AG10803 (cell line): ENCODE data around the gene UQCRC2.

ENCODE experiments used
- DNase-seq: peaks from one replicate; pipeline ENCODE4 v3.0.0; 2010; ENCODE audit warnings: low read depth
- H3K4me3 ChIP-seq: 2 replicates; pipeline ENCODE4 v1.5.1; 2011; ENCODE audit warnings: mild to moderate bottlenecking, low read length, control low read depth
- CTCF ChIP-seq: conservative IDR thresholded peaks from 2 replicates; pipeline ENCODE4 v1.5.1; 2011; ENCODE audit warnings: mild to moderate bottlenecking, low read length, control low read depth, inconsistent platforms

The UQCRC2 gene

GRCh38 chr16:21962475-21962874 is 9.3 kb downstream of the UQCRC2 start:
- no peak for DNase-seq
- H3K4me3 ChIP-seq, result no peak overlapping the region
- no peak for TF ChIP-seq CTCF

- TF ChIP-seq CTCF, result no peak
- no peak for DNase-seq
- no peak overlapping the region for H3K4me3 ChIP-seq
These were observed 10.7 kb downstream of the UQCRC2 start for GRCh38 chr16:21963887-21964286.

- no peak for TF ChIP-seq CTCF
- no peak for DNase-seq
These were observed 11.2 kb downstream of the UQCRC2 start for GRCh38 chr16:21964353-21964752.

GRCh38 chr16:21971856-21972255 is 18.7 kb downstream of the UQCRC2 start:
- DNase-seq, result no peak
- H3K4me3 ChIP-seq, result no peak overlapping the region
- TF ChIP-seq CTCF, result no peak

More at GRCh38 chr16:21964353-21964752, 11.2 kb downstream of the UQCRC2 start:
- H3K4me3 ChIP-seq, result no peak overlapping the region

- no peak overlapping the region for H3K4me3 ChIP-seq
- no peak for DNase-seq
- TF ChIP-seq CTCF, result no peak
These were observed 20.8 kb downstream of the UQCRC2 start for GRCh38 chr16:21973945-21974344.

GRCh38 chr16:21980032-21980431 is 26.9 kb downstream of the UQCRC2 start:
- no peak for TF ChIP-seq CTCF
- H3K4me3 ChIP-seq, result no peak overlapping the region
- DNase-seq, result no peak

- no peak overlapping the region for H3K4me3 ChIP-seq
- TF ChIP-seq CTCF, result no peak
- no peak for DNase-seq
These were observed 28.9 kb downstream of the UQCRC2 start for GRCh38 chr16:21982108-21982507.
